MCF 10A (cell line): ENCODE results near the gene FAM89A. TPM values are rescaled to one million over a fixed set of nuclear protein-coding genes. Genes with fewer than 3 reads are reported as not detected.

Source experiments
- BruUV-seq: library from RNA; stranded (reverse); fragments of 400-500 nt; replicated peaks from 2 replicates; lab custom pipeline; 2021; lab: Mats Ljungman, UMichigan
- CTCF ChIA-PET: fragments of 300-600 bp; sonication (Branson Sonifier 250); formaldehyde crosslinking; extraction: SDS; loops from one replicate; lab custom pipeline; 2021; ENCODE audit warnings: antibody characterized with exemption, inconsistent platforms; lab: Yijun Ruan, JAX
- POLR2A ChIA-PET: fragments of 300-600, 350-650 bp; sonication (Branson Sonifier 250); formaldehyde crosslinking; extraction: SDS; loops from one replicate; lab custom pipeline; 2020; ENCODE audit warnings: antibody characterized with exemption, inconsistent platforms; lab: Yijun Ruan, JAX
- DNase-seq: peaks from one replicate; pipeline ENCODE4 v3.0.0-alpha.2; 2018; ENCODE audit not compliant: unreplicated experiment
- H3K27ac Mint-ChIP-seq: one replicate; pipeline ENCODE4 v1.8.0; 2022; ENCODE audit warnings: mild to moderate bottlenecking, low read depth, mixed read lengths; ENCODE audit not compliant: unreplicated experiment
- H3K27me3 Mint-ChIP-seq: one replicate; pipeline ENCODE4 v1.8.0; 2022; ENCODE audit warnings: mixed read lengths; ENCODE audit not compliant: insufficient read depth, unreplicated experiment
- H3K36me3 Mint-ChIP-seq: one replicate; pipeline ENCODE4 v1.8.0; 2022; ENCODE audit warnings: mild to moderate bottlenecking, moderate library complexity, mixed read lengths; ENCODE audit not compliant: insufficient read depth, unreplicated experiment
- H3K4me1 Mint-ChIP-seq: one replicate; pipeline ENCODE4 v1.8.0; 2022; ENCODE audit warnings: mixed read lengths; ENCODE audit not compliant: insufficient read depth, unreplicated experiment
- H3K4me3 Mint-ChIP-seq: one replicate; pipeline ENCODE4 v1.8.0; 2022; ENCODE audit warnings: mild to moderate bottlenecking, moderate library complexity, mixed read lengths; ENCODE audit not compliant: unreplicated experiment
- H3K9me3 Mint-ChIP-seq: one replicate; pipeline ENCODE4 v1.8.0; 2022; ENCODE audit warnings: mixed read lengths; ENCODE audit not compliant: unreplicated experiment
- intact Hi-C: fragments of 100-400 bp; cut with micrococcal nuclease; formaldehyde crosslinking; loops from 2 replicates; pipeline ENCODE4 v1.14.1; 2022
- total RNA-seq: library from RNA; stranded (reverse); gene quantifications from 2 replicates; pipeline ENCODE4 v1.2.3, GENCODE V29; 2022
- TF ChIP-seq, protein P1 (sequence below): fragments of 200-600 bp; IDR thresholded peaks from one replicate; pipeline ENCODE4 v1.8.0; 2022; ENCODE audit warnings: antibody characterized with exemption, mild to moderate bottlenecking; ENCODE audit not compliant: unreplicated experiment

The FAM89A gene
- total RNA-seq, 1 experiment from 2014 or later = 29.2 TPM

GRCh38 chr1:231037585-231038517, 2.2 kb downstream of the FAM89A start:
- DNase-seq = no peak
- TF ChIP-seq, protein P1, sequence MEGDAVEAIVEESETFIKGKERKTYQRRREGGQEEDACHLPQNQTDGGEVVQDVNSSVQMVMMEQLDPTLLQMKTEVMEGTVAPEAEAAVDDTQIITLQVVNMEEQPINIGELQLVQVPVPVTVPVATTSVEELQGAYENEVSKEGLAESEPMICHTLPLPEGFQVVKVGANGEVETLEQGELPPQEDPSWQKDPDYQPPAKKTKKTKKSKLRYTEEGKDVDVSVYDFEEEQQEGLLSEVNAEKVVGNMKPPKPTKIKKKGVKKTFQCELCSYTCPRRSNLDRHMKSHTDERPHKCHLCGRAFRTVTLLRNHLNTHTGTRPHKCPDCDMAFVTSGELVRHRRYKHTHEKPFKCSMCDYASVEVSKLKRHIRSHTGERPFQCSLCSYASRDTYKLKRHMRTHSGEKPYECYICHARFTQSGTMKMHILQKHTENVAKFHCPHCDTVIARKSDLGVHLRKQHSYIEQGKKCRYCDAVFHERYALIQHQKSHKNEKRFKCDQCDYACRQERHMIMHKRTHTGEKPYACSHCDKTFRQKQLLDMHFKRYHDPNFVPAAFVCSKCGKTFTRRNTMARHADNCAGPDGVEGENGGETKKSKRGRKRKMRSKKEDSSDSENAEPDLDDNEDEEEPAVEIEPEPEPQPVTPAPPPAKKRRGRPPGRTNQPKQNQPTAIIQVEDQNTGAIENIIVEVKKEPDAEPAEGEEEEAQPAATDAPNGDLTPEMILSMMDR = no peak
- intact Hi-C loops = loop anchor here (2.0 kb wide), 1 partner anchor 59 kb away; the partner anchor contains the start of genes ARV1 and TTC13
- Mint-ChIP-seq H3K4me1 (no peaks in the 10 kb centered on the region), H3K9me3 (no peaks in the 10 kb centered on the region), H3K27ac (no peak overlapping the region), H3K36me3 (peaks cover 8% of the 10 kb centered on the region), H3K27me3 (no peaks in the 10 kb centered on the region), H3K4me3 (no peak overlapping the region)
- CTCF ChIA-PET = interaction anchor here (0.6 to 1.7 kb wide), 8 partner anchors 21 to 179 kb away, joined by 3 to 11 read pairs (median 4); no protein-coding TSS in a partner anchor
- BruUV-seq = no TSS peak
- POLR2A ChIA-PET = interaction anchor here (0.6 to 4.7 kb wide), 20 partner anchors 17 to 597 kb away, joined by 3 to 31 read pairs (median 5); partner anchors contain the start of genes ARV1, EXOC8, SPRTN and TTC13

- no TSS peak for BruUV-seq
- POLR2A ChIA-PET = interaction anchor here (1.3 to 4.7 kb wide), 3 partner anchors 47 to 180 kb away, joined by 3 to 31 read pairs (median 7); partner anchors contain the start of genes ARV1 and TTC13
Measured at GRCh38 chr1:231036416-231036815, 3.6 kb downstream of the FAM89A start.

GRCh38 chr1:231035799-231036198, 4.3 kb downstream of the FAM89A start:
- Mint-ChIP-seq H3K36me3 (peaks cover 8% of the 10 kb centered on the region), H3K27me3 (no peaks in the 10 kb centered on the region), H3K4me3 (no peak overlapping the region), H3K27ac (no peak overlapping the region), H3K4me1 (no peaks in the 10 kb centered on the region), H3K9me3 (no peaks in the 10 kb centered on the region)
- intact Hi-C loops = no loop called here
- no peak for DNase-seq
- ChIA-PET CTCF (interaction anchor here (0.6 to 1.6 kb wide), 3 partner anchors 11 to 527 kb away, joined by 3 read pairs; no protein-coding TSS in a partner anchor), POLR2A (interaction anchor here (0.9 to 1.9 kb wide), 3 partner anchors 9 to 300 kb away, joined by 3 to 6 read pairs (median 3); no protein-coding TSS in a partner anchor)
- no TSS peak for BruUV-seq
- TF ChIP-seq, protein P1 = no peak

More at GRCh38 chr1:231036416-231036815, 3.6 kb downstream of the FAM89A start:
- H3K36me3 Mint-ChIP-seq = peaks cover 8% of the 10 kb centered on the region
- intact Hi-C loops = no loop called here
- H3K27me3 Mint-ChIP-seq = no peaks in the 10 kb centered on the region
- no peak for DNase-seq
- H3K4me1 Mint-ChIP-seq = no peaks in the 10 kb centered on the region
- H3K27ac Mint-ChIP-seq = no peak overlapping the region
- CTCF ChIA-PET = interaction anchor here (0.6 to 1.6 kb wide), 5 partner anchors 12 to 168 kb away, joined by 3 read pairs; partner anchors contain the start of gene C1orf198
- TF ChIP-seq, protein P1 = no peak
- H3K4me3 Mint-ChIP-seq = no peak overlapping the region
- no peaks in the 10 kb centered on the region for H3K9me3 Mint-ChIP-seq

DNA sequence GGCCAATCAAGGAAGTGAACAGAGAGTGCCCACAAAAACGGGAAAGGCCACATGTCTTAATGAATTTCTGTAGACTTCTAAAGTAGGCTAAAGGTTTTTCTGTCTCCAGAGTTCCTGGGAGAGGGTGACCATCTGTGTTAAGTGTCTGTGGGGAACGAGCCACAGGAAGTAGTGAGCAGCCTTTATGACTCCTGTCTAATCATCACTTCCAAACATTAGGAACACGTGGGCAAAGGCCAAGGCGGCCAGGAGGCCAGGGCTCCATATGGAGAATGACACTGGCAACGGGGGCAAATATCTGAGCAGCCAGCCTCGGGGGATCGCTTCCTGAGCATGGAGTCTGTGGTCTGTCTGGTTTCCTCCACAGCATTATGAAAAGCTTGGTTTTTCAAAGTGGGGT, 7.1 kb downstream of the FAM89A start:
- BruUV-seq = no TSS peak
- Mint-ChIP-seq H3K27ac (no peak overlapping the region), H3K9me3 (no peaks in the 10 kb centered on the region), H3K27me3 (no peaks in the 10 kb centered on the region), H3K36me3 (peaks cover 8% of the 10 kb centered on the region), H3K4me1 (no peaks in the 10 kb centered on the region), H3K4me3 (no peak overlapping the region)
- CTCF ChIA-PET = interaction anchor here (0.6 to 1.2 kb wide), 2 partner anchors 14 to 177 kb away, joined by 3 to 4 read pairs; no protein-coding TSS in a partner anchor
- intact Hi-C loops = no loop called here
- DNase-seq = no peak
- POLR2A ChIA-PET = no interaction called here
- TF ChIP-seq, protein P1 = no peak
